Activated CD8-positive, alpha-beta T cell treated with anti-CD3 and anti-CD28 coated beads for 36 hours (primary cell): Measurements from ENCODE around the gene HABP4. TPM values are rescaled to one million over a fixed set of nuclear protein-coding genes. Genes with fewer than 3 reads are reported as not detected.

Experiments used
- ATAC-seq: fragments of 200-7000 bp; cut with Tn5 transposase; one replicate; pipeline ENCODE4 v1.10.0; 2021; ENCODE audit warnings: mild to moderate bottlenecking, moderate library complexity
- CTCF ChIA-PET: fragments of 350-600 bp; sonication (Branson Sonifier 250); formaldehyde crosslinking; loops from one replicate; lab custom pipeline; 2021; ENCODE audit warnings: antibody characterized with exemption; lab: Charles Lee
- POLR2A ChIA-PET: fragments of 350-600 bp; sonication (Branson Sonifier 250); formaldehyde crosslinking; loops from one replicate; lab custom pipeline; 2021; ENCODE audit warnings: antibody characterized with exemption; lab: Charles Lee
- DNase-seq: peaks from one replicate; pipeline ENCODE4 v3.0.0-alpha.2; 2020
- H3K27ac Mint-ChIP-seq: one replicate; pipeline ENCODE4 v1.8.0; 2021; ENCODE audit warnings: mild to moderate bottlenecking, mixed read lengths
- H3K27me3 Mint-ChIP-seq: one replicate; pipeline ENCODE4 v1.8.0; 2021; ENCODE audit warnings: mixed read lengths
- H3K36me3 Mint-ChIP-seq: one replicate; pipeline ENCODE4 v1.8.0; 2021; ENCODE audit warnings: low read depth, mixed read lengths
- H3K4me1 Mint-ChIP-seq: one replicate; pipeline ENCODE4 v1.8.0; 2021; ENCODE audit warnings: low read depth, mixed read lengths
- H3K4me3 Mint-ChIP-seq: one replicate; pipeline ENCODE4 v1.8.0; 2021; ENCODE audit warnings: mild to moderate bottlenecking, moderate library complexity, mixed read lengths
- H3K9me3 Mint-ChIP-seq: one replicate; pipeline ENCODE4 v1.8.0; 2021; ENCODE audit warnings: mixed read lengths
- intact Hi-C: fragments of 100-400 bp; cut with micrococcal nuclease; formaldehyde crosslinking; loops from one replicate; pipeline ENCODE4 v1.10.0; 2022
- total RNA-seq, 2 experiments: library from RNA; stranded (reverse); gene quantifications; one replicate each; pipeline ENCODE4 v1.2.3, GENCODE V29; 2021
- TF ChIP-seq, protein P1 (sequence below): fragments of 200-600 bp; IDR thresholded peaks from one replicate; pipeline ENCODE4 v1.8.0; 2022; ENCODE audit warnings: antibody characterized with exemption, mild to moderate bottlenecking

HABP4 gene
- total RNA-seq, 2 experiments from 2014 or later = 7.0 to 8.3 TPM

DNA sequence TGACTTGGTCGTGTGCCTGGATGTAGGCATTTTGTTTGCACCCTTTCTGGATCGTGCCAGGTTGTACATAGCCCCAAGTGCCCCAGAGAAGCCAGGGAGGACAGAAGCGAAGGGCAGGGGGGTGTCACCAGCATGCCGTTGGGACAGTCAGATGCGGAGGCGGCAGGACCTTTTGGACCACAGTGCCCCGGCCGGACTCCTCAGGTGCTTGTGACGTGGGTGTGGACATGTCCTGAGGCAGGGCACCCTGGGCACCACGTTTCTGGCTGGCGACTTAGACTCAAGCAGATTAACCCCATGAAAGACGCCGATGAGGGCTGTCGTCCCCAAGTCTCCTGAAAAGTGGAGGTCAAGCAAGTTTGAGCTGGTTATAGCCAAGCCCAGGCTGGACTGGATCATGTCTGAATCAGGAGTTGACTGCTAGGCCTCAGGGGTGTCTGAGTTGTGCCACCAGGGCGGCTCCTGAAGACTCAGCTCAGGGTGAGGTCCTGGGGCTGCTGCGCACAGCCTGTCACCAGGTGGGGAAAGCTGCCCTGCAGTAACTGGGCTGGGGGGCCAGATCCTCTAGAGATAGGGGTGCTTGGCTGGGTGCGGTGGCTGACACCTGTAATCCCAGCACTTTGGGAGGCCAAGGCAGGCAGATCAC lies 42.0 kb downstream of the HABP4 start:
- Mint-ChIP-seq H3K27ac (peak overlapping the region; percentile 65), H3K27me3 (no peaks in the 10 kb centered on the region), H3K9me3 (no peaks in the 10 kb centered on the region), H3K4me3 (no peak overlapping the region), H3K36me3 (peaks cover 20% of the 10 kb centered on the region), H3K4me1 (peaks cover 9% of the 10 kb centered on the region)
- DNase-seq = no peak
- intact Hi-C loops = no loop called here
- ChIA-PET CTCF (interaction anchor here (1.6 kb wide), 1 partner anchor 50 kb away, joined by 3 read pairs; no protein-coding TSS in a partner anchor), POLR2A (interaction anchor here (1.0 kb wide), 1 partner anchor 13 kb away, joined by 4 read pairs; no protein-coding TSS in a partner anchor)
- TF ChIP-seq, protein P1, sequence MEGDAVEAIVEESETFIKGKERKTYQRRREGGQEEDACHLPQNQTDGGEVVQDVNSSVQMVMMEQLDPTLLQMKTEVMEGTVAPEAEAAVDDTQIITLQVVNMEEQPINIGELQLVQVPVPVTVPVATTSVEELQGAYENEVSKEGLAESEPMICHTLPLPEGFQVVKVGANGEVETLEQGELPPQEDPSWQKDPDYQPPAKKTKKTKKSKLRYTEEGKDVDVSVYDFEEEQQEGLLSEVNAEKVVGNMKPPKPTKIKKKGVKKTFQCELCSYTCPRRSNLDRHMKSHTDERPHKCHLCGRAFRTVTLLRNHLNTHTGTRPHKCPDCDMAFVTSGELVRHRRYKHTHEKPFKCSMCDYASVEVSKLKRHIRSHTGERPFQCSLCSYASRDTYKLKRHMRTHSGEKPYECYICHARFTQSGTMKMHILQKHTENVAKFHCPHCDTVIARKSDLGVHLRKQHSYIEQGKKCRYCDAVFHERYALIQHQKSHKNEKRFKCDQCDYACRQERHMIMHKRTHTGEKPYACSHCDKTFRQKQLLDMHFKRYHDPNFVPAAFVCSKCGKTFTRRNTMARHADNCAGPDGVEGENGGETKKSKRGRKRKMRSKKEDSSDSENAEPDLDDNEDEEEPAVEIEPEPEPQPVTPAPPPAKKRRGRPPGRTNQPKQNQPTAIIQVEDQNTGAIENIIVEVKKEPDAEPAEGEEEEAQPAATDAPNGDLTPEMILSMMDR = no peak
- no peak for ATAC-seq

DNA sequence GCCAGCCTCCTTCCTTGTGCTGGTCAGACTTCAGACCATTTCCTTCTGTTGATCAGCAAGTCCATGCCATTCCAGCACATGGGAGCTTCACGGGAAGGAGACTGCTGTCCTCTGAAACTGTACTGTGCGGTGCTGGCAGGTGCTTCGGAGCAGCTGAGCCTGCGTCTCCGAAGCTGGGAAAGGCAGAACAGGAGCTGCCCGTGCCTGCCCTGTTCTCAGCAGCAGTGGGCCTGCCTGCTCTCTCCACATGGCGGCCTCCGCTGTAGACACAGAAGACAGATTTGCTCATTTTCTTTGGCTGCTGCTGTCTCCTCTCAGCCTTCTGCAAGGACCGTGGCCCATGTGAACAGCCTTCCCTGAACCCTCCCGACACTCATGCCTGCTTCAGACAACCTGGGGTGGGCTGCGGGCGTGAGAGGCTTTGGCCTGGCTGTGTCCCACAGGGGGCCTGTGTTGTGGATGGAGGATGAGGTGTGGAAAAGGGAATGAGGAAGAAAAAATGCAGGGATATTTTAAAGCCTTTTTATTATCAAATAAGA lies 43.1 kb downstream of the HABP4 start:
- H3K27ac Mint-ChIP-seq = no peak overlapping the region
- no peak overlapping the region for H3K4me3 Mint-ChIP-seq
- intact Hi-C loops = no loop called here
- ChIA-PET POLR2A (no interaction called here), CTCF (interaction anchor here (1.6 kb wide), 1 partner anchor 51 kb away, joined by 3 read pairs; no protein-coding TSS in a partner anchor)
- peaks cover 17% of the 10 kb centered on the region for H3K36me3 Mint-ChIP-seq
- TF ChIP-seq, protein P1 = no peak
- no peaks in the 10 kb centered on the region for H3K9me3 Mint-ChIP-seq
- peaks cover 9% of the 10 kb centered on the region for H3K4me1 Mint-ChIP-seq
- DNase-seq (no peak), ATAC-seq (no peak)
- no peaks in the 10 kb centered on the region for H3K27me3 Mint-ChIP-seq

DNA sequence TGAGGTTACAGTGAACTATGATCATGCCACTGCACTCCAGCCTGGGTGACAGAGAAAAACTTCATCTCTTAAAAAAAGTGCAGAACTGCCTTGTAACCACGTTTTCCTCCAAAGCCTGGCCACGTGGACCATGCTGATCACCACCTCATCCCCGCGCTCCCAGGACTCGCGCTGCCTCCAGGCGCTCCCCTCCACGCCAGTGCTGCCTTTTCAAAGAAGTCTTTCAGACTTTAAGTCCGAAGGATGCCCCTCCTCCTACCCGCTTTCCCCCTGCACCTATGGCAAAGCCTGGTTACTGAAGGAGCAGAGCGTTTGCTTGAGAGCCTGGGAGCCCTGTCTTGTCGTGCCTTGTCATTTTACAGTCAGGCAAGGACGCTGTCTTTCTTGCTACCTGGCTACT lies 43.8 kb downstream of the HABP4 start:
- peaks cover 14% of the 10 kb centered on the region for H3K36me3 Mint-ChIP-seq
- POLR2A ChIA-PET = no interaction called here
- no peak overlapping the region for H3K27ac Mint-ChIP-seq
- TF ChIP-seq, protein P1 = no peak
- ATAC-seq (no peak), DNase-seq (no peak)
- intact Hi-C loops = no loop called here
- H3K9me3 Mint-ChIP-seq = no peaks in the 10 kb centered on the region
- no peak overlapping the region for H3K4me3 Mint-ChIP-seq
- peaks cover 9% of the 10 kb centered on the region for H3K4me1 Mint-ChIP-seq
- H3K27me3 Mint-ChIP-seq = no peaks in the 10 kb centered on the region
- CTCF ChIA-PET = no interaction called here

DNA sequence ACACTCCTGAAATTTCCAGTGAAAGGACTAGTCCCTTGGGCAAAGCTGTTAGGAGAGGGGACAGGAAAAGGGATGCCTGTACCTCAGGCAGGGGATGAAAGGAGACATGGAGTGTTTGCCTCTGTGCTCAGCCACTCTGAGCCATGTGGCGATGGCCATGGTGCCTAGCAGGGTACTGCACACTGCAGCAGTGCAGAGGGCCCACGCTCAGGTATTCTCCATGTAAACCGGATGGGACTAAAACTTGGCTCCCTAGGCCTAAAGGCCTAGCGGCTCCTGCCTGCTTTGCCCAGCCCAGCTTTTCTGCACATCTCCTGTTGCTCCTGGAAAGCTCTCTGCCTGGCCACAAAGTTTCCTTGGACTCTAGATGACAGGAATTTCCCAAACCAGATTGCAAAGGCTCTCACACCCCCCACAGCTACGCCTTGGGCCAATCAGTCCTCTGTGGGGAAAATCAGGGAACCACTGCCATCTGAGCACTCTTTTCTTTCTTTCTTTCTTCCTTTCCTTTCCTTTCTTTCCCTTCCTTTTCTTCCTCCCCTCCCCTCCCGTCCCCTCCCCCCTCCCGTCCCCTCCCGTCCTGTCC lies 44.3 kb downstream of the HABP4 start:
- Mint-ChIP-seq H3K36me3 (peaks cover 12% of the 10 kb centered on the region), H3K4me1 (peaks cover 9% of the 10 kb centered on the region), H3K4me3 (no peak overlapping the region), H3K27me3 (no peaks in the 10 kb centered on the region), H3K9me3 (no peaks in the 10 kb centered on the region), H3K27ac (no peak overlapping the region)
- intact Hi-C loops = no loop called here
- no peak for ATAC-seq
- CTCF ChIA-PET = no interaction called here
- DNase-seq = no peak
- POLR2A ChIA-PET = no interaction called here
- TF ChIP-seq, protein P1 = no peak

DNA sequence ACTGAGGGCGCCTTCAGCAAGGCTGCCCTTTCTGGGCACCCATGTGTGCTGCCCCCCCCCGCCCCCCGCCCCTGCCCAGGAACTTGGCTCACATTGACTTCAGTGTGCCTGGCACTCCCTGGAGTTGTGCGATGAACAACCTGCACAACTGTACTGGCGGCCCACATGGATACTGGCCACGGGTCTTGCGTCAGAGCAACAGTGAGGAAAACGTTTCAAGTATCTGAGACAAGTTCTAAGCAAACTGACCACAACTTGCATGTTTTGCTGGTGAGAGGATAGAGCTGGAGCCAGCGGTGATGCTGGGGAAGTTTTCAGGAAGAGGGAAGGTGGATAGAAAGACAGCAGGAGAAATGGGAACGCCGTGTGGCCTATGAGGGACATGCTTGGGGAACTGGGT lies 45.4 kb downstream of the HABP4 start:
- no peaks in the 10 kb centered on the region for H3K27me3 Mint-ChIP-seq
- peaks cover 9% of the 10 kb centered on the region for H3K4me1 Mint-ChIP-seq
- ChIA-PET POLR2A (no interaction called here), CTCF (no interaction called here)
- H3K36me3 Mint-ChIP-seq = peaks cover 3% of the 10 kb centered on the region
- no peaks in the 10 kb centered on the region for H3K9me3 Mint-ChIP-seq
- no peak overlapping the region for H3K4me3 Mint-ChIP-seq
- no peak overlapping the region for H3K27ac Mint-ChIP-seq
- TF ChIP-seq, protein P1 = no peak
- intact Hi-C loops = no loop called here
- no peak for ATAC-seq
- no peak for DNase-seq
